NCI-H69 (cell line): ENCODE measurements around the gene VWA5B2.
"Not testable (repeated sequence)": the region's sequence is repeated elsewhere in the genome, so short reads cannot be mapped to it uniquely, and the experiment has no call there.

ENCODE experiments used
- DNase-seq: peaks from one replicate; lab custom pipeline; 2025; lab: John Stamatoyannopoulos, UW

VWA5B2 gene

GRCh38 chr3:184242297-184242685 lies 12.9 kb downstream of the VWA5B2 start:
- no peak for DNase-seq

- DNase-seq, result peak; percentile 95
Measured at GRCh38 chr3:184248454-184249411, 19.3 kb downstream of the VWA5B2 start, which contains the start of gene ALG3. Gene ALG3 (minus strand): TSS chr3:184248962. CDS start chr3:184248940, 22 bp downstream.

GRCh38 chr3:184249412-184250166 lies 20.2 kb downstream of the VWA5B2 start, which contains the start of gene EEF1AKMT4:
Gene EEF1AKMT4 (plus strand): TSS chr3:184249672. CDS start chr3:184249695, 23 bp downstream.
- peak; percentile 99 for DNase-seq

- peak; percentile 97 for DNase-seq
Measured at GRCh38 chr3:184250167-184250828, 20.9 kb downstream of the VWA5B2 start.

DNA sequence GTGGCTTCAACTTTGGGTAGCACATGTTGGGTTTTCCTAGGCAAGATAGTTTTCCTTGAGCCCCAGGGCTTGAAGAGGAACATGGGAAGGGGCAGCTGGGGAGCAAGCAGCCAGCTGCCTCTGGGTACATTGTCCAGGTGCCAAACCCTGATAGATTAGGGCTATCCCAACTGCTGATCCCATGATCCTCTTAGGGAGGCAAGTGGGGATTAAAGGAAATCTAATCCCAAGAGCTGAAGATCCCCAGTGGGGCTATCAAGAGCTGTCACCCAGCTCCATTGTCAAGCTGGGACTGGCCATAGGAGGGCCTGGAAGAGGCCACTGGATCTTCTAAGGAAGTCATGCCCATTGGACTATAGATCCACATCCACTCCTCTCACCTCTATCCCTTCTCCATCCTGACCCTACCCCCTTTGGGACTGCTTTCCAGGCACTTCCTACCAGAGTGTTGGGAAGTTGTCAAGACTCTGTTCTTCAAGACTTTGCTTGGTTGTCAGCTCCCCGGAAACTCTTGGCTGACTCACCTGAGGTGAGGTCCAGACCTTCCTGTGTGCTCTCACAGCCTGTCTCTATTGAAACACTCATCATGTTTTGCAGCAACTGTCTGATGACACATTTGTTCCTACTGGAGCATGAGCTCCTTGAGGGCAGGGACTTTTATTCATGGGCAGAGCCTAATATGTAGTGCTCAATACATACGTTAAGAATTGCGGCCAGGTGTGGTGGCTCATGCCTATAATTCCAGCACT lies 26.1 kb downstream of the VWA5B2 start:
- no peak for DNase-seq

DNA sequence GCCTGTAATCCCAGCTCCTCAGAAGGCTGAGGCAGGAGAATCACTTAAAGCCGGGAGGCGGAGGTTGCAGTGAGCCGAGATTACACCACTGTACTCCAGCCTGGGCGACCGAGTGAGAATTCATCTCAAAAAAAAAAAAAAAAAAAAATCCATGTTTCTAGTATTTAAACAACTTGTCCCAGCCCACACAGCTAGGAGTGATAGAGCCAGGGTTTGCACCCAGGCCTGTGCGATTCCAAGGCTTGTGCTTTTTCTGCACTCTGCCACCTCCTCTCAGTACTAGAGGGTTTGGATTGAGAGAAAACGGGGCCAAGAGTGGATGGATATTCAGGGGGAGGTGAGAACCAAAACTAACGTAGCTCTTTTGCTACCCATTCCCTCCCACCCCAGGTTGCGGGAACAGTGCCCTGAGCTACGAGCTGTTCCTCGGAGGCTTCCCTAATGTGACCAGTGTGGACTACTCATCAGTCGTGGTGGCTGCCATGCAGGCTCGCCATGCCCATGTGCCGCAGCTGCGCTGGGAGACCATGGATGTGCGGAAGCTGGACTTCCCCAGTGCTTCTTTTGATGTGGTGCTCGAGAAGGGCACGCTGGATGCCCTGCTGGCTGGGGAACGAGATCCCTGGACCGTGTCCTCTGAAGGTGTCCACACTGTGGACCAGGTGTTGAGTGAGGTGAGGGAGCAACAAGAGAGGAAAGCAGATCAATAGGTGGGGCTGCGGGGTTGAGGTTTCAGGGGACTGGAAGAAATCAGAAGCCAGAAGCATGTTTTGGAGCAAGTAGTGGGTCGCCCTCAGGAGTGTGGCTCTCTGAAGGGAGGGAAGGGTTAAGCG lies 27.9 kb downstream of the VWA5B2 start:
- DNase-seq, result no peak

DNA sequence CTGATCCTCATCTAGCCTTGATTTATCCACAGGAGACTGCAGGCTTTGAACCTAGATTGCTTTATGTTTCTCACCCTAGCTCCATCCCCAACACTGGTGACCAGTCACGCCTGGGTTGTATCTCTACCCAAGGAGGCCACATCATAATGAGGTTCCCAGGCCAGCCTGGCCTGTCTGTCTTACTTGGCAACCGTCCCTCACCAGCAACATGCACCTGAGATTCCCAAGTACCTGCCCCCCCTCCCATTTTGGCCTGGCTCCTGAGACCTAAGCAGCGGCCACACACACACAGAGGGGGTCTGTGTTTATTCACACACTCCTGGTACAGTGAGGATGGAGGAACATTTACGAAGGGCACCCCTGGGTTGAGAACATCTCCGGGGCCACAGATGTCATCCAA lies 29.5 kb downstream of the VWA5B2 start:
- peak; percentile 27 for DNase-seq

GRCh38 chr3:184259396-184259877 lies 30.1 kb downstream of the VWA5B2 start:
- DNase-seq, result peak; percentile 41

DNA sequence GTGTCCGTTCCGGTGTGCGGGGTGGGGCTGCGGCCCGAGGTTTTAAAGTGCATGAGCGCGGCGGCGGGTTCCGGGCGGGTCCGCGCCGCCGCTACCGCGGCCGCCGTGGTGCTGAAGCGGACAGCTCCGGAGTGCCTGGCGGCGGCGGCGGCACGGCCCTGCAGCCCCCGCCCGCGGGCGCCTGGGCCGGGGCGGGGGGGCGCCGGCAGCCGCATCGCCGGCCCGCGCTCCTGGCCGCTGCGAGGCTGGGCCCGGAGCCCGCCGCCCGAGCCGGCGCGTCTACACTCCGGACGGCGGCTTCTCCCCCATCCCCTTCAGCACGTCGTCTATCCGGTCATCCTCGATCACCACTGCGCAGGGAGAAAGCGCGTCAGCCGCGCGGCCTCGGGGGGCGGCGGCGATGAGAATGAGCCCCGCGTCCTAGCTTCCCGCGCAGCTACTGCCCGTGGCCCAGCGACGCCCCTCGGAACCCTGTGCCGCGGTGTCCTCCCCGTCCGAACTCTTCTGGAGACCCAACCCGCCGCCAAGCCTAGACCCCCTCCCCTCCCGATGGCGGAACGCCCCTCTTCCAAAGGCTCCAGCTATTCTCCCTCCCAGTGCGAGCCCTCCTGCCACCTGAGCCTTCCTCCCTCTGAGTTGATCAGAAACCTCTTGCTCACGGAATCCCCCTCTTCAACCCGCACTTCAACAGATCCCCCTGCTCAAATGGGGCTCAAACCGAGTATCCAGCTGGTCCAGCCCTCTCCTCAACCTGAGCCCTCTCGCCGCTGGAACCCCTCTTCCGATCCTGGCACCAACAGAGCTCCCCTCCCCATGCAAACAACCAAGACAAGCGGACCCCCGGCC lies 30.7 kb downstream of the VWA5B2 start:
- peak; percentile 76 for DNase-seq

DNA sequence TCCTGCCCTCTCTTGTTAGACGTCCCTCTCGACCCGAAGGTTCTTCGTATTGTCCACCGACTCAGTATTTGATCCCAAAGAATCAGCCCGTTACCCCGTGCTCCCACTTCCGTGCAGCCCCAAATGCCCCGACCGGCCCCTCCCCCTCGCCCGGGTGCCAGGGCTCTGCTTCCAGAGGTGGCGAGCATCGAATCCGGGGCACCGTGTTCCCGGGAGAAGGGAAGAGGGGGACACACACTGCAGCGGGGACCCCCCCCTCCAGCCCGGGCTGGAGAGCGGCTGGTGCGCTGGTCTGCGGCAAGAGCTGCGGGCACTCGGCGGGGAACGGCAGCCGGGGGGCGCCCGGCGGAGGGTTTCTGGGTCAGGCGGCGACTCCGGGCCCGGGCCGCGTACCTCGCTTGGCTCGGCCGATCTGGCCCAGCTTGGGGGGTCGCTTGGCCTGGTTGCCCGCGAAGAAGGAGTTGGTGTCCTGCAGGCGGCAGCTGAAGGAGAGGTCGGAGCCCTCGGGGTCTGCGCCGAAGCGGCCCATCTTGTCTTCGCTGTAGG lies 31.4 kb downstream of the VWA5B2 start:
- DNase-seq, result peak; percentile 76

DNA sequence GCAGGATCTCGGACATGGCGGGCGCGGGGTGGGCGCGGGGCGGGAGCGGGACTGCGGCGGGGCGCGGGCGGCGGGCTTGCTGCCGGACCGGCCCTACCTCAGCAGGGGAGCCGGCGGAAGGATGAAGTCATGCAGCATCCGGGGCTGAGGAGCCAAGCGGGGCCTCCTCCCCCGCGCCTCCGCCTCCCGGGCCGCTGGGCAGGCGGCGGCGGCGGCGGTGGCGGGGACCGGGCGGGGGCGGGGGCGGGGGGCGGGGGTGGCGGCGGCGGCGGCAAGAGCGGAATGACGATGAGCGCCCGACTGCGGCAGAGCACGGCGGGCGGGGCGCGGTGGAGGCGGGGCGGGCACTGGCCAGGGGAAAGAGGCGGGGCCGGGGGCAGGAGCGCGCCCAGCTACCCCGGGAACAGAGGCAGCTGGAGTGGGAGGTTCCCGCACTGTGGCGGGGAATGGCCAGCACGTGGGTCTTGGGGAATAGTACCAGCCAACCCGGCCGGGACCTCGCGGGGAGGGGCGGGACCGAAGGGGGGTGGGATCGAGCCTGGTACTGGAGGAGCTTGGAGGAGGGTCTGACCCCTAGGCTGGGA lies 32.0 kb downstream of the VWA5B2 start, which contains the start of gene CAMK2N2:
CAMK2N2 (minus strand) TSS at position 284 of the 584 bp plus-strand sequence; CDS start at position 16, 268 bp downstream.
- DNase-seq, result peak; percentile 98

GRCh38 chr3:184261854-184262763 lies 32.7 kb downstream of the VWA5B2 start:
- peak; percentile 92 for DNase-seq

DNA sequence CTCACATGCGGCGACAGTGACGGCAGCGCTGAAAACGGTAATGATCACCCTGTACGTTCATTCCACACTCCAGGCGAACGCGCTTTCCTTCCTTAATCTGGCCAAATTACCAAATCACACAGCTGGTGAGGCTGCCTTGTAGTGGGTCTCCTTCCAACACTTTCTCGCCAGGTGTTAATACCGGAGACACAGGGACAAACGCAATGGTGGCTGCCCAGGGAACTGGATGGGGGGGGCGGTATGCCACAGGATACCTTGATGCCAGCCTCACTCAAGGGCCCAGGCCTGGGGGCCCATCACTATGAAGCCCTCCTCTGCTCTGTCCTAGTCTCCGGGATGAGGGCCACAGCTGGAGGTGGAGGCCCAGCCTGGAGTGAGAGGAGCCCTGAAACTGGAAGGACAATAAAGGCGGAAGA lies 33.4 kb downstream of the VWA5B2 start:
- DNase-seq, result no peak

GRCh38 chr3:184267249-184267648 lies 37.9 kb downstream of the VWA5B2 start:
- not testable (repeated sequence) for DNase-seq

DNA sequence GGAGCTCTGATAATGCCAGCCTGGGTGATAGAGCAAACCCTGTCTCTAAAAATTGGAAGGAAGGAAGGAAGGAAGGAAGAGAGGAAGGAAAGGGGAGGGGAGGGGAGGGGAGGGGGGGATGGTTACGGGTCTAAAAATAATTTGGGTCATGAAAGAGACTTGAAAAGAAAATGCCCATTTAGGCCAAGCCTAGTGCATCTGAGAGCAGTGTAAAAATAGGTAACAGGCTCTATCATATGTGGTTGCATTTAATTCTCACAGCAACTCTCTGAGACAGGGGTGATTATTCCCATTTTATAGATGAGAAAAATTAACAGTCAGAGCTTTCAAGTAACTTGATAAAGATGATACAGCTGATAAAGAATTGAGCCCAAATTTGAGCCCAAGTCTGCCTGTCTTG lies 42.9 kb downstream of the VWA5B2 start:
- no peak for DNase-seq

GRCh38 chr3:184275381-184275701 lies 46.0 kb downstream of the VWA5B2 start:
- DNase-seq, result no peak
